Memory B cell (primary cell): Measurements from ENCODE around the gene B3GNT7.
A peak's percentile ranks its signal among the peaks of the same experiment; 100 is the strongest.

Source experiments
- ATAC-seq: fragments of 150-1000 bp; cut with Tn5 transposase; 2 replicates; pipeline ENCODE4 v1.10.0; 2021; ENCODE audit warnings: low read depth, mild to moderate bottlenecking, moderate library complexity
- DNase-seq, 2 donors: peaks; one replicate each; pipeline ENCODE4 v3.0.0; 2022; ENCODE audit warnings: low spot score in 2 of 2
- H3K27ac Mint-ChIP-seq: one replicate; pipeline ENCODE4 v1.8.0; 2022; ENCODE audit warnings: mild to moderate bottlenecking, moderate library complexity, mixed read lengths
- H3K27me3 Mint-ChIP-seq: one replicate; pipeline ENCODE4 v1.8.0; 2022; ENCODE audit warnings: mixed read lengths
- H3K36me3 Mint-ChIP-seq: one replicate; pipeline ENCODE4 v1.8.0; 2022; ENCODE audit warnings: mild to moderate bottlenecking, mixed read lengths
- H3K4me1 Mint-ChIP-seq: one replicate; pipeline ENCODE4 v1.8.0; 2022; ENCODE audit warnings: mixed read lengths
- H3K4me3 Mint-ChIP-seq: one replicate; pipeline ENCODE4 v1.8.0; 2022; ENCODE audit warnings: mild to moderate bottlenecking, moderate library complexity, mixed read lengths
- H3K9me3 Mint-ChIP-seq: one replicate; pipeline ENCODE4 v1.8.0; 2022; ENCODE audit warnings: mixed read lengths

Gene B3GNT7

DNA sequence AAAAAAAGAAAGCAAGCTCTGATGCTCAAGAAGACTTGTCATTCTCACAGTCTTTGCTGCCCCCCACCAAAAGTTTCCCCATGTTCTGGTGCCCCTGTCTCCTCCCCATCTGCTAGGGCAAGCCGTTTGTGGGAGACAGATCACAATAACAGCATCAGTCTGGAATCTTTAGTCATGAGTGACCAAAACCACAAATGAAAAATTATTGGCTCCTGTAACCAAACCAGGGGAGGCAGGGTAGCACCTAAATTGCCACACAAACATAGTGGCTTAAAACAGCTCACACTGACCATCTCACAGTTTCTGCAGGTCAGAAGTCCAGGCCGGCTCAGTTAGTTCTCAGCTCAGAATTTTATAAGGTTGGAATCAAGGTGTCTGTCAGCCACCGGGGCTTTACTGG lies 9.1 kb upstream of the B3GNT7 start:
- H3K4me1 Mint-ChIP-seq = peaks cover 7% of the 10 kb centered on the region
- no peak for DNase-seq
- H3K4me3 Mint-ChIP-seq = no peak overlapping the region
- H3K27ac Mint-ChIP-seq = no peak overlapping the region
- ATAC-seq = no peak
- H3K36me3 Mint-ChIP-seq = peaks cover 9% of the 10 kb centered on the region
- peaks cover 7% of the 10 kb centered on the region for H3K9me3 Mint-ChIP-seq
- H3K27me3 Mint-ChIP-seq = peaks cover 2% of the 10 kb centered on the region

GRCh38 chr2:231387904-231388724 lies 7.4 kb upstream of the B3GNT7 start:
- peaks cover 9% of the 10 kb centered on the region for H3K36me3 Mint-ChIP-seq
- no peak overlapping the region for H3K27ac Mint-ChIP-seq
- H3K9me3 Mint-ChIP-seq = peaks cover 7% of the 10 kb centered on the region
- no peak for ATAC-seq
- no peak for DNase-seq
- H3K4me1 Mint-ChIP-seq = peaks cover 22% of the 10 kb centered on the region
- H3K27me3 Mint-ChIP-seq = no peaks in the 10 kb centered on the region
- H3K4me3 Mint-ChIP-seq = no peak overlapping the region

GRCh38 chr2:231388725-231389346 lies 6.7 kb upstream of the B3GNT7 start:
- Mint-ChIP-seq H3K36me3 (peaks cover 9% of the 10 kb centered on the region), H3K4me3 (no peak overlapping the region), H3K4me1 (peaks cover 29% of the 10 kb centered on the region), H3K27ac (no peak overlapping the region), H3K9me3 (peaks cover 7% of the 10 kb centered on the region), H3K27me3 (no peaks in the 10 kb centered on the region)
- no peak for ATAC-seq
- DNase-seq = no peak

DNA sequence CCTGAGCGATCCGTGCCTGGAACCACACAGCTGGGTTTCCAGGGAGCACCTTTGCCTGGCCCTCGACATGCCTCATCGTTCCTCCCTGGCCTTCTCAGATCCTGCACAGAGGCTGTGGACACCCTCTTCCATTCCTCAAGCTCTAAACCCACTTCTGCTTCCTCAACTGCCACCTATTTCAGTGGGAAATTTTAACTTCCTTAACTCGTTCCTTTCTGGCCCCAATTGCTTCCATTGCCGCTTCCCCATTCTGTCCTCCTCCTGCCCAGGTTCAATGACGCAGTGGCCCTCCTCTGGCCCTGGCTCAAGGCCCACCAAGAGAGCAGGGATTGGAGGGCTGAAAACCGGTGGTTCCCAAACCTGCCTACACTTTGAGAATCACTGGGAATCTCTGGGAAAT lies 4.8 kb upstream of the B3GNT7 start:
- H3K36me3 Mint-ChIP-seq = peaks cover 6% of the 10 kb centered on the region
- H3K4me1 Mint-ChIP-seq = peaks cover 39% of the 10 kb centered on the region
- peaks cover 3% of the 10 kb centered on the region for H3K9me3 Mint-ChIP-seq
- H3K27me3 Mint-ChIP-seq = no peaks in the 10 kb centered on the region
- no peak for ATAC-seq
- H3K4me3 Mint-ChIP-seq = no peak overlapping the region
- no peak overlapping the region for H3K27ac Mint-ChIP-seq
- DNase-seq = no peak

DNA sequence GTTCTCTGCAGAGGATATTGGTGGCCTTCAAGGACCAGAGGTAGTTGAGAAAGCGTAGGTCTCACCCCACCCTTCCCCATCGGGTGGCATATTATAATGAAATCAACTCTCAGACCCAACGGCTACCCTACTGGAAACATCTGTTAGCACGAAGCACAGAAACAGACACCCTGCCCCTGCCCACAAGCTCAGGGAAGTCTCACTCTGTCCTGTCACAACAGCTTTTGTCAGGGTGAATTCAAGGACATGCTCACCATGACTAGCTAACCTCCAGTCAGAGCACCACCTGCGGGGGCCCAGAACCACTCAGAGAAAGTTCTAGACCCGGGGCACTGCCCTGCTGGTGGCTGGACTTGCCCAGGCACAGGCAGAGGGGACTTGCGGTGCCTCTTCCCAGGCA lies 3.5 kb upstream of the B3GNT7 start:
- peak overlapping the region; percentile 18 for H3K4me3 Mint-ChIP-seq

GRCh38 chr2:231392431-231393148 lies 2.9 kb upstream of the B3GNT7 start:
- Mint-ChIP-seq H3K36me3 (peaks cover 6% of the 10 kb centered on the region), H3K9me3 (no peaks in the 10 kb centered on the region), H3K27ac (peak overlapping the region; percentile 100), H3K27me3 (no peaks in the 10 kb centered on the region), H3K4me3 (peak overlapping the region; percentile 97), H3K4me1 (peaks cover 48% of the 10 kb centered on the region)
- ATAC-seq (no peak), DNase-seq (no peak)

More for the DNA sequence above, 3.5 kb upstream of the B3GNT7 start:
- DNase-seq = no peak
- ATAC-seq = no peak
- H3K27me3 Mint-ChIP-seq = no peaks in the 10 kb centered on the region
- H3K36me3 Mint-ChIP-seq = peaks cover 6% of the 10 kb centered on the region
- H3K4me1 Mint-ChIP-seq = peaks cover 46% of the 10 kb centered on the region
- H3K27ac Mint-ChIP-seq = peak overlapping the region; percentile 100
- no peaks in the 10 kb centered on the region for H3K9me3 Mint-ChIP-seq

DNA sequence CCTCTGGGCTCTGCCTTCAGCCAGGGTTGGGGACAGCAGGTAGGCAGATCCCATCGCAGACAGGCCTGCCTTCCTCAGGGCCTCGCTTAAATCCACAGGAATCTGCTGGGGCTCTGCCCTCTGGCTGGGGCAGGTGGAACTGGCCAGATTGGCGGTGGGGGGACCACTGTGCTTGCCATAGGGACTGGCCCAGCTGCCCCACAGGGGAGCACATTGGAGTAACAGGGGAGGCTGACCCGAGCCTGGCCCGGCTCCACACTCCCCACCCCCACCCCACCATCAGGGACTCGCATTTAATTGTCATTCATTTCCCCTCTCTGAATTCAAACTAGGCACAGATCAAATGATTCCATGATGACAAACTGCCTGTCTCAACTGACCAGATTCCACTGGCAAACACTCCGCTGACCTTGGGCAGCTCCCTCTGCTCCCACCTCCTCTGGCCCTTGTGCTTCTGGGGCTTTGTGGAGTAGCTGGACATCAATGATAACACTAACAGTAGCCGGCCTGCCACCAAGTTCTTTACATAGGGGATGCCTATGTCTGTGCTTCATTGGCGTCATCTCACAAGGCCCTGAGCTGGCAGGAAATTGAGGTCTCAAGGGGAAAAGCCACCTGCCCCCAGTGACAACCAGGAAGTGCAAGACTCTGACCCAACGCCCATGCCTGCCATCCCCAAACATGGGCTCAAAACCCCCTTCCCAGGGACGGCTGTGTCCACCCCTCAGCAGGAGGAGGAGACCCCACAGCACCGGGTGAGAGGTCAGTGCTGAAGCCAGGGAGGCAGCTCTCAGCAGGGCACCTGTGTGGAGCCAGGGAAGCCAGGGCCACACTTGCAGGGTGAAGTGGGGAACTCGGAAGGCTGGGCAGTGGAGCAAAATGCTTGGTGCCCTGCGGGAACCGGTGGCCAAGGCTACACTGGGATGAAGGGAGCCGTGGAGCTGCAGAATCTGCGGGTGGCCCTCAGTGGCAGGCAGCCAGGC lies 2.1 kb upstream of the B3GNT7 start:
- Mint-ChIP-seq H3K4me3 (peak overlapping the region; percentile 97), H3K27me3 (no peaks in the 10 kb centered on the region), H3K4me1 (peaks cover 48% of the 10 kb centered on the region), H3K9me3 (no peaks in the 10 kb centered on the region), H3K27ac (peak overlapping the region; percentile 100), H3K36me3 (peaks cover 6% of the 10 kb centered on the region)
- ATAC-seq (peak; percentile 70), DNase-seq (peak; percentile 77 to 80)

- Mint-ChIP-seq H3K27ac (peak overlapping the region; percentile 100), H3K27me3 (no peaks in the 10 kb centered on the region), H3K4me3 (peak overlapping the region; percentile 97), H3K4me1 (peaks cover 44% of the 10 kb centered on the region), H3K36me3 (peaks cover 5% of the 10 kb centered on the region), H3K9me3 (no peaks in the 10 kb centered on the region)
- DNase-seq (peak; percentile 66 to 75), ATAC-seq (peak; percentile 66)
Measured at GRCh38 chr2:231394211-231395141, 1.0 kb upstream of the B3GNT7 start.

- Mint-ChIP-seq H3K27me3 (no peaks in the 10 kb centered on the region), H3K27ac (peak overlapping the region; percentile 86), H3K4me1 (peaks cover 47% of the 10 kb centered on the region), H3K9me3 (no peaks in the 10 kb centered on the region), H3K36me3 (peaks cover 4% of the 10 kb centered on the region), H3K4me3 (peak overlapping the region; percentile 86)
- DNase-seq (peak in 1 of 2 donors; percentile 41), ATAC-seq (no peak)
Measured at GRCh38 chr2:231396058-231396821, 730 bp downstream of the B3GNT7 start.

- no peaks in the 10 kb centered on the region for H3K27me3 Mint-ChIP-seq
- H3K4me1 Mint-ChIP-seq = peaks cover 40% of the 10 kb centered on the region
- H3K36me3 Mint-ChIP-seq = peaks cover 4% of the 10 kb centered on the region
- no peaks in the 10 kb centered on the region for H3K9me3 Mint-ChIP-seq
- peak overlapping the region; percentile 86 for H3K4me3 Mint-ChIP-seq
- ATAC-seq = no peak
- H3K27ac Mint-ChIP-seq = peak overlapping the region; percentile 86
- no peak for DNase-seq
Measured at GRCh38 chr2:231397011-231397927, 1.8 kb downstream of the B3GNT7 start.

DNA sequence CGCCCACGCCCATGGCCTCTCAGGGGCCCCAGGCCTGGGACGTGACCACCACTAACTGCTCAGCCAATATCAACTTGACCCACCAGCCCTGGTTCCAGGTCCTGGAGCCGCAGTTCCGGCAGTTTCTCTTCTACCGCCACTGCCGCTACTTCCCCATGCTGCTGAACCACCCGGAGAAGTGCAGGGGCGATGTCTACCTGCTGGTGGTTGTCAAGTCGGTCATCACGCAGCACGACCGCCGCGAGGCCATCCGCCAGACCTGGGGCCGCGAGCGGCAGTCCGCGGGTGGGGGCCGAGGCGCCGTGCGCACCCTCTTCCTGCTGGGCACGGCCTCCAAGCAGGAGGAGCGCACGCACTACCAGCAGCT lies 2.4 kb downstream of the B3GNT7 start:
- H3K27ac Mint-ChIP-seq = no peak overlapping the region
- no peak for ATAC-seq
- H3K36me3 Mint-ChIP-seq = peaks cover 4% of the 10 kb centered on the region
- DNase-seq = no peak
- no peak overlapping the region for H3K4me3 Mint-ChIP-seq
- H3K9me3 Mint-ChIP-seq = no peaks in the 10 kb centered on the region
- peaks cover 33% of the 10 kb centered on the region for H3K4me1 Mint-ChIP-seq
- no peaks in the 10 kb centered on the region for H3K27me3 Mint-ChIP-seq
